CD4-positive, alpha-beta T cell treated with Interleukin-17A for 4 hours (primary cell): Measurements from ENCODE around the gene DUS2.
"Not testable (repeated sequence)": the region's sequence is repeated elsewhere in the genome, so short reads cannot be mapped to it uniquely, and the experiment has no call there.

Source experiments
- DNase-seq: peaks from one replicate; pipeline ENCODE4 v3.0.0-alpha.2; 2020; ENCODE audit warnings: mixed read lengths

Gene DUS2

GRCh38 chr16:67998779-67999688, 24.1 kb upstream of the DUS2 start, which contains the start of gene DPEP2:
TSS of gene DPEP2 (minus strand) at chr16:67999484. CDS start at chr16:67993212, 6,272 bp downstream.
- peak; percentile 74 for DNase-seq

GRCh38 chr16:67999985-68000384, 23.1 kb upstream of the DUS2 start:
- DNase-seq = peak; percentile 24

- DNase-seq = no peak
Observed at GRCh38 chr16:68000450-68000849, 22.6 kb upstream of the DUS2 start.

- DNase-seq = no peak
Observed at GRCh38 chr16:68003031-68003430, 20.1 kb upstream of the DUS2 start.

- no peak for DNase-seq
Observed at GRCh38 chr16:68005211-68005610, 17.9 kb upstream of the DUS2 start.

GRCh38 chr16:68005786-68006286, 17.2 kb upstream of the DUS2 start:
- DNase-seq = peak; percentile 78

- DNase-seq = no peak
Observed at GRCh38 chr16:68009157-68009735, 13.8 kb upstream of the DUS2 start.

- not testable (repeated sequence) for DNase-seq
Observed at GRCh38 chr16:68009872-68010271, 13.2 kb upstream of the DUS2 start.

GRCh38 chr16:68013440-68013839, 9.6 kb upstream of the DUS2 start:
- DNase-seq = no peak

GRCh38 chr16:68015681-68016080, 7.4 kb upstream of the DUS2 start, which contains the start of gene DPEP2NB:
TSS of gene DPEP2NB (minus strand) at chr16:68015911. CDS start at chr16:68015770, 141 bp downstream.
- no peak for DNase-seq

- DNase-seq = no peak
Observed at GRCh38 chr16:68019167-68019680, 3.9 kb upstream of the DUS2 start.

- no peak for DNase-seq
Observed at GRCh38 chr16:68021490-68021889, 1.6 kb upstream of the DUS2 start.

GRCh38 chr16:68022278-68022727, 781 bp upstream of the DUS2 start:
- DNase-seq = no peak

GRCh38 chr16:68028996-68029395, 5.9 kb downstream of the DUS2 start:
- no peak for DNase-seq

GRCh38 chr16:68030108-68030507, 7.0 kb downstream of the DUS2 start:
- not testable (repeated sequence) for DNase-seq

- no peak for DNase-seq
Observed at GRCh38 chr16:68031951-68032350, 8.9 kb downstream of the DUS2 start.

GRCh38 chr16:68033101-68033500, 10.0 kb downstream of the DUS2 start:
- DNase-seq = no peak

- DNase-seq = no peak
Observed at GRCh38 chr16:68035227-68035626, 12.1 kb downstream of the DUS2 start.

- no peak for DNase-seq
Observed at GRCh38 chr16:68037841-68038597, 14.9 kb downstream of the DUS2 start.

- DNase-seq = peak; percentile 95
Observed at GRCh38 chr16:68040506-68041288, 17.6 kb downstream of the DUS2 start.

- no peak for DNase-seq
Observed at GRCh38 chr16:68041783-68042182, 18.7 kb downstream of the DUS2 start.

GRCh38 chr16:68046106-68046505, 23.0 kb downstream of the DUS2 start:
- DNase-seq = no peak
